T-helper 1 cell treated with Interleukin-12 subunit alpha and Interleukin-12 subunit beta and Interleukin-4 antibody, amounts not matched to agents 30 μg/mL and 1 μg/mL, for 36 hours (primary cell): ENCODE data around the gene AP3B2.
A peak's percentile ranks its signal among the peaks of the same experiment; 100 is the strongest.

Experiments used
- H3K27ac Mint-ChIP-seq: one replicate; pipeline ENCODE4 v1.8.0; 2021; ENCODE audit warnings: mild to moderate bottlenecking, mixed read lengths
- H3K27me3 Mint-ChIP-seq: one replicate; pipeline ENCODE4 v1.8.0; 2021; ENCODE audit warnings: low read depth, mixed read lengths
- H3K36me3 Mint-ChIP-seq: one replicate; pipeline ENCODE4 v1.8.0; 2021; ENCODE audit warnings: low read depth, mixed read lengths
- H3K4me1 Mint-ChIP-seq: one replicate; pipeline ENCODE4 v1.8.0; 2021; ENCODE audit warnings: low read depth, mixed read lengths
- H3K4me3 Mint-ChIP-seq: one replicate; pipeline ENCODE4 v1.8.0; 2021; ENCODE audit warnings: mild to moderate bottlenecking, moderate library complexity, mixed read lengths
- H3K9me3 Mint-ChIP-seq: one replicate; pipeline ENCODE4 v1.8.0; 2021; ENCODE audit warnings: mixed read lengths

AP3B2 gene

DNA sequence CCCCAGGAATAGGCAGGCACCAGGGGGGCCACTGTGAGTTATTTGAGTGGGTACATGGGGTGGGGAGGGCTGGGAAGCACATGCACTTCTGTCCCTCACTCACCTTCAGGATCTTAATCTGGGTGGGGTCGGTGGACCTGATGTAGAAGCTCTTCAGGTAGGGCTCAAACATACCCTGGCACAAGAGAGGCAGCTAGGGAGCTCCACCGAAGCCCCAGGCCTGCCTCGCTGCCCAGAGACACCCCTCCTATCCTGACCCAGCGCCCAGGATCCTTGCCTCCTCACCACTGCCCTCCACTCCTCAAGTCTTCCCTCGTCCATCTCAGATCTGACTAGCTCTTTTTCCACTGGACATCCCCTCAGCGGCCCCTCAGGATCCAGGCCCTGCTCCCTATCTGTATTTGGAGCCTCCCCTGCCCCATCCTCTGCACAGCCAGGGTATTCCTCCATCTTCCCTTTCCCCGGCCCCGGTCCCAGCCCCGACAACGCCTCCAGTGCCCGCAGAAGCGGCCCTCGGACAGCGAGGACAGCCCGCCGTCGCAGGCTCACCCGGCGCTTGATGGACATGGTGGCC lies 30.0 kb downstream of the AP3B2 start:
- H3K27ac Mint-ChIP-seq: peak overlapping the region; percentile 67
- no peaks in the 10 kb centered on the region for H3K36me3 Mint-ChIP-seq
- peaks cover 7% of the 10 kb centered on the region for H3K4me1 Mint-ChIP-seq
- peak overlapping the region; percentile 77 for H3K4me3 Mint-ChIP-seq
- peaks cover 40% of the 10 kb centered on the region for H3K27me3 Mint-ChIP-seq
- H3K9me3 Mint-ChIP-seq: no peaks in the 10 kb centered on the region

- peaks cover 36% of the 10 kb centered on the region for H3K27me3 Mint-ChIP-seq
- no peak overlapping the region for H3K27ac Mint-ChIP-seq
- H3K4me1 Mint-ChIP-seq: peaks cover 7% of the 10 kb centered on the region
- no peaks in the 10 kb centered on the region for H3K36me3 Mint-ChIP-seq
- H3K4me3 Mint-ChIP-seq: no peak overlapping the region
- H3K9me3 Mint-ChIP-seq: no peaks in the 10 kb centered on the region
Measured at GRCh38 chr15:82677720-82678323, 31.9 kb downstream of the AP3B2 start.

DNA sequence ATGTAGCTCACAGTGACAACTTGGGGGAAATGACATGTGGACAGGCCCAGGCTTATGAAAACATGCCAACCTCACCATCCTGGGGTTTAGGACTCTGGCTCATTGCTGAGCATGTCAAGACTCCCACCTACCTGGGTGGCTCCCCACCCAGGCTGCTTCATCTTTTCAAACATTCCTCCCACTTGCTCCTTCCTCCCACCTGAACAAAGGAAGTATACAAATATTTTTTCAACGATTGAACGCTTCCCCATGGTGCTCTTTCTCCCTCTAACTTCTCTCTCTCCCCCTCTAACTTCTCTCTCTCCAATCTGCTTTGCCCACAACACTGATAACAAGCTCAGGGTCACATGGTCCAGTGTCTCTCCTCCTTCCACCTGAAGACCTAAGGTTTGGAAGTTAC lies 34.8 kb downstream of the AP3B2 start:
- Mint-ChIP-seq H3K27ac (no peak overlapping the region), H3K4me1 (no peaks in the 10 kb centered on the region), H3K27me3 (peaks cover 23% of the 10 kb centered on the region), H3K9me3 (no peaks in the 10 kb centered on the region), H3K4me3 (no peak overlapping the region), H3K36me3 (no peaks in the 10 kb centered on the region)

- Mint-ChIP-seq H3K4me1 (no peaks in the 10 kb centered on the region), H3K27me3 (peaks cover 5% of the 10 kb centered on the region), H3K9me3 (no peaks in the 10 kb centered on the region), H3K36me3 (no peaks in the 10 kb centered on the region), H3K27ac (no peak overlapping the region), H3K4me3 (no peak overlapping the region)
Measured at GRCh38 chr15:82670699-82671098, 39.0 kb downstream of the AP3B2 start.

- Mint-ChIP-seq H3K27me3 (no peaks in the 10 kb centered on the region), H3K4me3 (no peak overlapping the region), H3K27ac (no peak overlapping the region), H3K36me3 (no peaks in the 10 kb centered on the region), H3K4me1 (no peaks in the 10 kb centered on the region), H3K9me3 (no peaks in the 10 kb centered on the region)
Measured at GRCh38 chr15:82666606-82667005, 43.1 kb downstream of the AP3B2 start.

GRCh38 chr15:82664021-82664420 lies 45.7 kb downstream of the AP3B2 start:
- Mint-ChIP-seq H3K27ac (no peak overlapping the region), H3K4me1 (no peaks in the 10 kb centered on the region), H3K9me3 (no peaks in the 10 kb centered on the region), H3K4me3 (no peak overlapping the region), H3K36me3 (no peaks in the 10 kb centered on the region), H3K27me3 (no peaks in the 10 kb centered on the region)

- no peaks in the 10 kb centered on the region for H3K36me3 Mint-ChIP-seq
- no peak overlapping the region for H3K27ac Mint-ChIP-seq
- H3K4me3 Mint-ChIP-seq: no peak overlapping the region
- no peaks in the 10 kb centered on the region for H3K9me3 Mint-ChIP-seq
- no peaks in the 10 kb centered on the region for H3K4me1 Mint-ChIP-seq
- no peaks in the 10 kb centered on the region for H3K27me3 Mint-ChIP-seq
Measured at GRCh38 chr15:82663186-82663600, 46.5 kb downstream of the AP3B2 start.

- no peaks in the 10 kb centered on the region for H3K9me3 Mint-ChIP-seq
- no peaks in the 10 kb centered on the region for H3K4me1 Mint-ChIP-seq
- H3K27ac Mint-ChIP-seq: no peak overlapping the region
- no peaks in the 10 kb centered on the region for H3K27me3 Mint-ChIP-seq
- no peaks in the 10 kb centered on the region for H3K36me3 Mint-ChIP-seq
- no peak overlapping the region for H3K4me3 Mint-ChIP-seq
Measured at GRCh38 chr15:82662641-82663040, 47.0 kb downstream of the AP3B2 start.

GRCh38 chr15:82660378-82660777 lies 49.3 kb downstream of the AP3B2 start:
- Mint-ChIP-seq H3K36me3 (no peaks in the 10 kb centered on the region), H3K27ac (no peak overlapping the region), H3K9me3 (no peaks in the 10 kb centered on the region), H3K4me3 (no peak overlapping the region), H3K4me1 (no peaks in the 10 kb centered on the region), H3K27me3 (no peaks in the 10 kb centered on the region)

GRCh38 chr15:82656641-82657266 lies 52.9 kb downstream of the AP3B2 start:
- Mint-ChIP-seq H3K27me3 (peaks cover 9% of the 10 kb centered on the region), H3K36me3 (no peaks in the 10 kb centered on the region), H3K27ac (no peak overlapping the region), H3K4me1 (no peaks in the 10 kb centered on the region), H3K4me3 (no peak overlapping the region), H3K9me3 (no peaks in the 10 kb centered on the region)

DNA sequence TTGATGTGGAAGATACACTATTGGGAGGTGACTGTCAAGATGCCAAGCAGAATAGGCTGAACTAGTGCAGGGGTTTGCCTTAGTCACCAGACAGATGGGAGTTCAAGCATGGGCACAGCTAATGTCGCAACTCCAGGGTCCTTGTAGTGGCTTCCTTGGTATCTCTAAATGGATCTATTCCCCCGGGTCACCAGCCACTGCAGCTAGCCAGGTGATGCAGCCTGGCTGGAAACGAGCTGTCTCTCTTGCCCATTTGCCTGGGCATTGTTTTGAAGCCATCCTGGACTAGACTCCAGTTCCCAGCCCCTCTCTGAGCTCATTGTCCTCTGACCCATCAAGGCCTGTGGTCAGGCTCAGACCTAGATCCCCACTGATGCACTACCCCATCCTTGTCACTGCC lies 54.1 kb downstream of the AP3B2 start:
- Mint-ChIP-seq H3K27ac (no peak overlapping the region), H3K27me3 (peaks cover 10% of the 10 kb centered on the region), H3K4me1 (no peaks in the 10 kb centered on the region)

DNA sequence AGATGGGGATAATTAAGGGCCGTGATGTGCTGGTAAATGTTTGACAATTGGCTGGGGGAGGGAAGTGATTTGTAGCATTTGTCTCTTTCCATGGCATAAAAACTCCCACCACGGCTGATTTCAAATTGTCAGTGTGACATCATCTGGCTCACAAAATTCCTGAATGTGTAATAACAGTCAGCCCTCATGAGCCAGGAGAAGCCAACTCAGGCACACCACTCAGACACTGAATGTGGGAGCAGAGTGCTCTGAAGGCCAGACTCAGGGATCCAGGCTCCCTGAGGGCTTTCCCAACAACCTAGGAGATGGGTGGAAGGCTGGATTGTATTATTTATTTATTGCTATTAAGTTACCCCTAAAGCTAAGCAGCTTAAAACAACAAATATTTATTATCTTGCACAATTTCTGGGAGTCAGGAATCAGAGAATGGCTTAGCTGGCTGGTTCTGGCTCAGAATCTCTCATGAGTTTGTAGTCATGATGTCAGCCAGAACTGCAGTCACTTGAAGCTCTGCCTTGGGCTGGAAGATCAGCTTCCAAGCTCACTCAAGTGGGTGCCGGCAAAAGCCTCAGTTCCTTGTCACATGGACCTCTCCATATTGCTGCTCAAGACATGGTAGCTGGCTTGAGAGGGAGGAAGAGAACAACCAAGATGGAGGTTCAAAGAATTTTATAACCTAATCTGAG lies 56.0 kb downstream of the AP3B2 start:
- Mint-ChIP-seq H3K27me3 (peaks cover 30% of the 10 kb centered on the region), H3K4me1 (peaks cover 2% of the 10 kb centered on the region), H3K4me3 (no peak overlapping the region), H3K36me3 (no peaks in the 10 kb centered on the region), H3K27ac (no peak overlapping the region), H3K9me3 (no peaks in the 10 kb centered on the region)

More for the DNA sequence above, 54.1 kb downstream of the AP3B2 start:
- Mint-ChIP-seq H3K36me3 (no peaks in the 10 kb centered on the region), H3K4me3 (no peak overlapping the region), H3K9me3 (no peaks in the 10 kb centered on the region)

- no peaks in the 10 kb centered on the region for H3K9me3 Mint-ChIP-seq
- peaks cover 36% of the 10 kb centered on the region for H3K27me3 Mint-ChIP-seq
- no peak overlapping the region for H3K27ac Mint-ChIP-seq
- no peak overlapping the region for H3K4me3 Mint-ChIP-seq
- H3K36me3 Mint-ChIP-seq: no peaks in the 10 kb centered on the region
- H3K4me1 Mint-ChIP-seq: peaks cover 2% of the 10 kb centered on the region
Measured at GRCh38 chr15:82651708-82652107, 58.0 kb downstream of the AP3B2 start.

GRCh38 chr15:82650046-82650670 lies 59.5 kb downstream of the AP3B2 start:
- H3K27me3 Mint-ChIP-seq: peaks cover 42% of the 10 kb centered on the region
- H3K27ac Mint-ChIP-seq: no peak overlapping the region
- no peaks in the 10 kb centered on the region for H3K9me3 Mint-ChIP-seq
- H3K4me3 Mint-ChIP-seq: no peak overlapping the region
- peaks cover 4% of the 10 kb centered on the region for H3K4me1 Mint-ChIP-seq
- no peaks in the 10 kb centered on the region for H3K36me3 Mint-ChIP-seq
